Breast epithelium (tissue), 3 donors: ENCODE measurements around the gene HS3ST3A1.

Experiments
- CTCF ChIP-seq, 3 donors: fragments of 450-650 bp; IDR thresholded peaks; one replicate each; pipeline ENCODE4 v1.5.1; 2016 to 2017; ENCODE audit warnings: antibody characterized with exemption in 3 of 3, mild to moderate bottlenecking in 3 of 3, moderate library complexity in 3 of 3
- POLR2A ChIP-seq: fragments of 450-650 bp; IDR thresholded peaks from one replicate; pipeline ENCODE4 v1.6.1; 2016; ENCODE audit warnings: antibody characterized with exemption, mild to moderate bottlenecking, moderate library complexity

DNA sequence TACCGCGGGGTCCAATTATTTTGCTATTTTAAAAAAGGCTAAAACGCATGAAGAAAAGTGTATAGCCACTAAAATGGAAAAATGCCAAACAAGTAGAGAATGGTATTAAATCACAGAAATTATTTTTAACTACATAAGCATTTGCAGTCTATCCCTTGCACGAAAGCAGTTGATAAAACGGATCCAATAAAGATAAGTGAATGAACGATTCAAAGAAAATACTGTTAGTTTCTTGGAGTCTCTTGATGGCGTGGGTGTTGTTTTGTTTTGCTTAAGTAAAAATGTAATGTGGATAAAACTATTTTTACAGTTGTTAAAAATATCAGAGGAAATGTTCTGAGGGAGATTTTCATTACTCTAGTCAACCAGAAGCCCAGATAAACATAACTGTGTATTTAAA lies 9.3 kb downstream of the HS3ST3A1 start:
- TF ChIP-seq CTCF (IDR thresholded peaks at IDR 0.05) (no peak), POLR2A (no peak)
